AG04450 (cell line): ENCODE results near the gene CTSH. TPM values are rescaled to one million over a fixed set of nuclear protein-coding genes. Genes with fewer than 3 reads are reported as not detected.

Source experiments
- CTCF ChIA-PET: fragments of 300-600, 350-600 bp; formaldehyde crosslinking; extraction: SDS; loops from one replicate; lab custom pipeline; 2022; ENCODE audit warnings: antibody characterized with exemption, inconsistent platforms; lab: Charles Lee
- POLR2A ChIA-PET: fragments of 350-600 bp; formaldehyde crosslinking; extraction: SDS; loops from one replicate; lab custom pipeline; 2021; ENCODE audit warnings: antibody characterized with exemption, inconsistent platforms; lab: Yijun Ruan, JAX
- DNase-seq: peaks from one replicate; pipeline ENCODE4 v3.0.0-alpha.2; 2011; ENCODE audit warnings: low read depth, low spot score
- H3K27ac ChIP-seq: one replicate; pipeline ENCODE4 v1.5.1; 2012; ENCODE audit warnings: low read depth, low read length, control low read depth
- H3K27me3 ChIP-seq: one replicate; pipeline ENCODE4 v1.6.0; 2012; ENCODE audit warnings: low read length; ENCODE audit not compliant: control insufficient read depth, insufficient read depth
- H3K4me3 ChIP-seq: 2 replicates; pipeline ENCODE4 v1.5.1; 2011; ENCODE audit warnings: mild to moderate bottlenecking, low read depth, low read length, control low read depth
- H3K9me3 ChIP-seq: 2 replicates; pipeline ENCODE4 v1.5.1; 2012; ENCODE audit warnings: low read length; ENCODE audit not compliant: control insufficient read depth, insufficient read depth
- polyA plus RNA-seq: library from polyadenylated mRNA; depleted of rRNA; stranded (reverse); fragments of >200 nt; gene quantifications from 2 replicates; pipeline ENCODE4 v1.2.3, GENCODE V29; 2011
- TF ChIP-seq, protein P1 (sequence below): IDR thresholded peaks from 2 replicates; pipeline ENCODE4 v1.5.1; 2011; ENCODE audit warnings: low read depth, low read length, control low read depth, inconsistent platforms

CTSH gene
- polyA plus RNA-seq, 1 experiment, result 4.8 TPM

DNA sequence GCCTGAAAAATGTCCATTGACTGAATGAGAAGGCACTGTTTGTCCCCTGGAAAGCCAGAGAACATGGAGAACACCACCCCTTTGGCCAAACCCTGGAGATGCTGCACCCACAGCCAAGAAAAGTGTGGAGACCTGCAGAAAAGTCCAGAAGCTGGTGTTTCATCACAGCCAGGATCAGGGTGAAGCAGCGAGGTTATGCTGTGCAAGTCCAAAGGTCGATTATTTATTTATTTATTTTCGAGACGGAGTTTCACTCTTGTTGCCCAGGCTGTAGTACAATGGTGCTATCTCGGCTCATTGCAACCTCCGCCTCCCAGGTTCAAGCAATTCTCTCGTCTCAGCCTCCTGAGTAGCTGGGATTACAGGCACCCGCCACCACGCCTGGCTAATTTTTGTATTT, 5.5 kb upstream of the CTSH start:
- no peaks in the 10 kb centered on the region for H3K9me3 ChIP-seq
- H3K27me3 ChIP-seq, result peaks cover 24% of the 10 kb centered on the region
- TF ChIP-seq, protein P1, sequence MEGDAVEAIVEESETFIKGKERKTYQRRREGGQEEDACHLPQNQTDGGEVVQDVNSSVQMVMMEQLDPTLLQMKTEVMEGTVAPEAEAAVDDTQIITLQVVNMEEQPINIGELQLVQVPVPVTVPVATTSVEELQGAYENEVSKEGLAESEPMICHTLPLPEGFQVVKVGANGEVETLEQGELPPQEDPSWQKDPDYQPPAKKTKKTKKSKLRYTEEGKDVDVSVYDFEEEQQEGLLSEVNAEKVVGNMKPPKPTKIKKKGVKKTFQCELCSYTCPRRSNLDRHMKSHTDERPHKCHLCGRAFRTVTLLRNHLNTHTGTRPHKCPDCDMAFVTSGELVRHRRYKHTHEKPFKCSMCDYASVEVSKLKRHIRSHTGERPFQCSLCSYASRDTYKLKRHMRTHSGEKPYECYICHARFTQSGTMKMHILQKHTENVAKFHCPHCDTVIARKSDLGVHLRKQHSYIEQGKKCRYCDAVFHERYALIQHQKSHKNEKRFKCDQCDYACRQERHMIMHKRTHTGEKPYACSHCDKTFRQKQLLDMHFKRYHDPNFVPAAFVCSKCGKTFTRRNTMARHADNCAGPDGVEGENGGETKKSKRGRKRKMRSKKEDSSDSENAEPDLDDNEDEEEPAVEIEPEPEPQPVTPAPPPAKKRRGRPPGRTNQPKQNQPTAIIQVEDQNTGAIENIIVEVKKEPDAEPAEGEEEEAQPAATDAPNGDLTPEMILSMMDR, result no peak
- DNase-seq, result no peak
- POLR2A ChIA-PET, result no interaction called here
- no peak overlapping the region for H3K4me3 ChIP-seq
- CTCF ChIA-PET, result interaction anchor here (1.3 to 1.4 kb wide), 2 partner anchors 30 to 78 kb away, joined by 3 to 5 read pairs; no protein-coding TSS in a partner anchor
- no peak overlapping the region for H3K27ac ChIP-seq

DNA sequence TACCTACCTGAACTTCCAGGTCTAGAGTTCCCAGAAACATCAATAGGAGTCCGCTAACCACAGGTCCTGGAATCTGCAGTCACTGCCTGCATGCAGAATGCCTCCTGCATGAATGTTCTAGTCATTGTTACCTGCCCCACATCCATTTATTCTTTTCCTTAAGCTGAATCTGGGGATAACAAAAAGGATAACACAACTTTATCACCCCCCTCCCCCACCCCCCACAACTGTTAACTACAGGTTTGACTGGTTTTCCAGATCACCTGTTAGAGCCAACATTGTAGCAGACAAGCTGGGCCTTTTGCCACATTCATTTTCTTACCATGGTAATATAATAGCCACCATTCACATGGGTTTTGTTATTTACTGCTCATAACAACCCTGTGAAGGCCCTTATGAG, 4.6 kb upstream of the CTSH start:
- TF ChIP-seq, protein P1, result no peak
- DNase-seq, result no peak
- no peak overlapping the region for H3K4me3 ChIP-seq
- H3K9me3 ChIP-seq, result no peaks in the 10 kb centered on the region
- peaks cover 25% of the 10 kb centered on the region for H3K27me3 ChIP-seq
- no peak overlapping the region for H3K27ac ChIP-seq
- ChIA-PET CTCF (interaction anchor here (0.6 to 1.4 kb wide), 2 partner anchors 10 to 79 kb away, joined by 3 read pairs; no protein-coding TSS in a partner anchor), POLR2A (no interaction called here)

DNA sequence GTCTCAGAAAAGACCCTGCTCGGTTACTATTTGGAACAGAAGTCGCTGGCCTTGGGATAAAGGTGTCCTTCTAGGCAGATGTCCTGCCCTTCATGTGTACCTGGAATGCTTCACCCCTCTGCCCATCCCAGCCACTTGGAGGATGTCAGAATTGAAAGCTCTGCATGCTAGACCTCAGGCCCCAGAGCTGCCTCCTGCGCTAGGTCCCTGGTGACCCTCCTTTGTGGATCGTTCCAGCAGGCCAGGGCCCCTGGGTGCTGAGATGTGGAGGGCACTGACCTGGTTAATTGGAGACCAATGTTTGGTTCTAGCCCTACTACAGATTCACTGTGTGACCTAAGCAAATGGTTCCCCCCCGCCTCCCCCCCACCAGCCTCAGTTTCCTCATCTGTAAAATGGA, 2.7 kb upstream of the CTSH start:
- no peak for DNase-seq
- no peaks in the 10 kb centered on the region; the same call in 1 of the 2 replicates for H3K9me3 ChIP-seq
- ChIA-PET POLR2A (no interaction called here), CTCF (no interaction called here)
- H3K27ac ChIP-seq, result no peak overlapping the region
- no peak overlapping the region for H3K4me3 ChIP-seq
- H3K27me3 ChIP-seq, result peaks cover 42% of the 10 kb centered on the region
- TF ChIP-seq, protein P1, result no peak

DNA sequence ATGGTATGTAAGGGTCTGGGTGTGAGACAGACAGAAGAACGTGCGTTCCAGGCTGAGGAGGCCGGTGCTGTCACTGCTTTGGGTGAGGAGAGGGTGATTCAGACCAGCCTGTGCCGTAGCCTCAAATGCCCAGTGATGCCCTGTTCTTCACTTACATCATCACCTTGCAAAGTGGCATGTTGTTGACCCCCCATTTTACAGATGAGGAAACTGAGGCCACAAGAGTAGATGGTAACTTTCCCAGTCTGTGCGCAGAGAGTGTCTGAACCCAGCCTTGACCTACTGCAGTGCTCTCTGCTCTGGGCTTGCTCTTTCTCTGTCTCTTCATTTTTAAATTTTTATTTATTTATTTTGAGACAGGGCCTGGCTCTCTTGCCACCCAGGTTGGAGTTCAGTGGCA, 1.6 kb upstream of the CTSH start:
- no peaks in the 10 kb centered on the region; the same call in 1 of the 2 replicates for H3K9me3 ChIP-seq
- POLR2A ChIA-PET, result no interaction called here
- no peak overlapping the region for H3K27ac ChIP-seq
- TF ChIP-seq, protein P1, result no peak
- H3K27me3 ChIP-seq, result peaks cover 42% of the 10 kb centered on the region
- CTCF ChIA-PET, result interaction anchor here (0.6 kb wide), 1 partner anchor 26 kb away, joined by 4 read pairs; no protein-coding TSS in a partner anchor
- no peak for DNase-seq
- no peak overlapping the region for H3K4me3 ChIP-seq

DNA sequence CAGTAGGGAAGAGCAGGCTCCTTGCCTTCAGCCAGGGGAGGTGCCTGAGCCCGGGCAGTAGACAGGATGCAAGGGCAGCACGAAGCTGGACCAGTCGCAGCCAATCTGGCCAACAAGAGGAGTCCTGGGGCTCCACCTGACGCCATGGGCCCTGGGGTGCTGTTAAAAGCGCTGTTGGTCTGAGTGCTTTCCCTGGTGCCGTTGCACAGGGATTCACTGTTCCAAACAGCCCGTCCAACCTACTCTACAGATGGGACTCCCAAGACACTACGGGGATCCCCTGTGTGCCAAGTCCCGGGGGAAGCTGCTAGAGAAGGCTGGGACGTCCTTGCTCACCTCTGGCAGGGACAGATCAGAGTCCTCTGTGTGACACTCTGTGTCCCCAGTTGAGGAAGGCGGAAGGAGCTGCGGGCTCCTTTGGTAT, 632 bp downstream of the CTSH start:
- Histone ChIP-seq H3K9me3 (no peaks in the 10 kb centered on the region; the same call in 1 of the 2 replicates), H3K27ac (no peak overlapping the region), H3K27me3 (peaks cover 37% of the 10 kb centered on the region), H3K4me3 (peak overlapping the region; percentile 59; the same call in 1 of the 2 replicates)
- ChIA-PET CTCF (no interaction called here), POLR2A (interaction anchor here (0.5 kb wide), 1 partner anchor 63 kb away, joined by 4 read pairs; no protein-coding TSS in a partner anchor)
- TF ChIP-seq, protein P1, result no peak
- no peak for DNase-seq
